Measurements from ENCODE around the gene CBR4.
"Not testable (repeated sequence)": the region's sequence is repeated elsewhere in the genome, so short reads cannot be mapped to it uniquely, and the experiment has no call there.

CBR4 gene

DNA sequence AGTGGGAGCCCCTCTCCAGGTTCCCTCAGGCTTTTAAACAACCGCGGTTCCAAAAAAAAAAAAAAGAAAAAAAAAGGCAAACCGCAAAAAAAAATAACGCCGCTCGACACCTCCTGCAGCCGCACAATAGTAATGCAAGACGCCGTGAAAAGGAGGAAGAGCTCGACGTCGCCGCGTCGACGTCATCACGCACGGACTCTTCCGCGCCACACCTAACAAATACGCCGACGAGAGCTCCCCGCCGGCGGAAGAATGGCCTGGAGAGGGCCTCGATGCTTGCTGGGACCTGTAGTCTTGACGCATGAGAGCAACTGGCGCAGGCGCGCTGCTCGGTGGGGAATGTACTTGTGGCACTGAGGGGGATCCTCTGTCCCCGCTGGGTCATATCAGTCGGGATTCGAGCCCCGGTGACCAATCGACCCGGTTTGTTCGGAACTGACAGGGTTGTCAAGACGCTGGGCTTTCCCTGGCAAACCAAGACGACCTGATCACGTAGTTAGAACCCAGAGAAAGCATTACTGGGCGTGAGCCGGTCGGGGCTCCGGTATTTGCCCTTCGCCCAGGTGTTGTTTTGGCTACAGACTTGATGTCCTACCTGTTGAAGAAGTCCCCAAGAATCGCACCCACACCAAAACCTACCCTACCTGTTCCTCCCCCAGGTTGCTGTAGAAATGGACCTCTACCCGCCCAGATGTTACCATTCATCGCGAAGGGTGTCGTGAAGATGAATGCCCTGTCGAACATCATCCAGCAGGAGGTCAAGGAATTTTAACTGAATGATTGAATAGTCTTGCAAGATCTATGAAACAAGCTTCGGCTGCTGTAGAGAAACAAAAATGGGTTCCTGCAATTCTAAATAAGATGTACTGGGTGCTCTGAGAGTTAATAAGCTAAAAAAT lies at the start of gene CBR4:
CBR4 (minus strand) TSS at position 131 of the 899 bp plus-strand sequence. CDS start 166 bp downstream, outside the sequence.
- peak; percentile 99 for DNase-seq (ENCODE audit: low spot score)

DNA sequence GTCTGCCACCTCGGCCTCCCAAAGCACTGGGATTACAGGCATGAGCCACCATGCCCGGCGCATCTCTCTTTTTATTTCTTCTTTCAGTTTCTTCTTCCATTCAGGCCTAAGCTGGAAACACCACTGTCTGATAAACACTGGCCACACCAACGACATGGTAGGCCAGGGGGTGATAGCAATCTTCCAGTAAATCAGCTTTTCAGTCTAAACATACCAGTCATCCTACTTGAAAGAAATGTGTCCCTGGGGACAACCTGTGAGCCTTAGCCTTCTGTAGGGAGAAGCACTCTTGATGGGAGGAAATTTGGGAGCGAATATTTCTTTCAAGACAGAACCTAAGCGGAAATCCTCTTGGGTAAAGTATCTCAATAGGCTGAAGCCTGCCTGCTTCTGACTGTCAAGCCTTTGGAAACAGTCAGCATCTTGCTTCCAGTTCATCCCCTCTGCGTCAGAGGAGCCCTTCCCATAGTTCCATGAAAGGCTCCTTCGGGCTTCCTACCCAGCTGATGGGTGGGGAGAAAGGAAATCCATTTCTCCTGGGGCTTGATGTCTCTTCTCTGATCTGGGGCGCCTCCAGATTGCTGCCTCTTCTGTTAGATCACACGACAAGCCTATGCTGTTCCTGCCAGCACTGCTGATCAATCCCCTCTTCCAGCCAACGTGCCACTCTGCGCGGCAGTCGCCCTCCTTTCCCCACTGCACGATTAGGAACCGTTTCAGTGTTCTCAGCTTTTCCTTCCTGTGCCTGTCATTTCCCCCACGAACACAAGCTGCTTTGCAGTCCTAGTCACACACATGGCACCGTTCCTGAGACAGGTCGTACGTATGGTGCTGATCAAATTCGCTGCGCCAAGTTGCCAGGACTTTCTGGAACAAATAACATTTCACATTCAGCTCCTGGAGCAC lies 49.5 kb upstream of the CBR4 start:
- DNase-seq (ENCODE audit: low spot score), result no peak

DNA sequence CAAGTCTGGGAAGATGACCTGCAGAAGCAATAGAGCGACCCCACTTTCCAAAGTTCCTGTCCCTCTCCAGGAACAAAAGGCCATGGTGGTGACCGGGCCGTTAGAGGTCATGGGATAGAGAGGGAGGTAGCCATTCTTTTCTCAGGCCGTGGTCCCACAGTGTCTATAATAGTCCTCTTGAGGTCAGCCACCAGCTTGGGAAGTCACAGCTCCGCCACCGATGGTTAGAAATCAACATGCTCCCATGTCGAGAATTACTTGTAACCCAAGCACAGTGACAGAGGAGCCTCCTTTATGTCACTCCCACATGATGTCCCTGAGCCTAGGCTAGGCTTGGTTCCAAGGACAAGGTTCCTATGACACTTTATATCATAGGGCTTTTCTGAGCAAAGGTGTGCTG lies 48.3 kb upstream of the CBR4 start:
- DNase-seq (ENCODE audit: low spot score), result no peak

DNA sequence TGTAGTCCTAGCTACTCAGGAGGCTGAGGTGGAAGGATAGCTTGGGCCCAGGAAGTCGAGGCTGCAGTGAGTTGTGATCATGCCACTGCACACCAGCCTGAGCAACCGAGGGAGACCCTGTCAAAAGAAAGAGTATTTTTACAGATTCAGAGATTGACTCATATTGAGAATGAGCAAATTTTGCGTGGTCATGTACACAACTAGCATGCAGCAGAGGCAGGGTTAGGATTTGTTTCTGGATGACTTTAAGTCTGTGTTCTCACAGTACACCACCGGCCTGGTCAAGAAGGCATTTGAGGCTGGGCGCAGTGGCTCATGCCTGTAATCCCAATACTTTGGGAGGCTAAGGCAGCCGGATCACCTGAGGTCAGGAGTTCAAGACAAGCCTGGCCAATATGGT lies 44.8 kb upstream of the CBR4 start:
- no peak for DNase-seq (ENCODE audit: low spot score)

DNA sequence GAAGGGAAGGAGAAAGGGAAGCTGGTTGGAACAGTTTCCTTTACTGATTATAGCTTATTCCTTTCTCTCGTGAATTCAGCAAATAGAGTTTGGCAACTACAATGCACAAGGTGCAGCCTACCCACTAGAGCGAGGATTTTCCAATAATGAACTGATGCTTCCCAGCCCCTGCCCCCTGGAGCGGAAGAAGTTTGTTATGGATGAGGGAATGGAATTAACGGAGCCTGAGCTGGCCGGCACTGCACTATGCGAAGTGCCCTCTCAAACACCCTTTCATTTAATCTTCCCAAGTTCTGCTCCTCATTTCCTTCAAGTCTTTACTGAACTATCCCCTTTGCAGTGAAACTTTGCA lies 42.5 kb upstream of the CBR4 start:
- no peak for DNase-seq (ENCODE audit: low spot score)

DNA sequence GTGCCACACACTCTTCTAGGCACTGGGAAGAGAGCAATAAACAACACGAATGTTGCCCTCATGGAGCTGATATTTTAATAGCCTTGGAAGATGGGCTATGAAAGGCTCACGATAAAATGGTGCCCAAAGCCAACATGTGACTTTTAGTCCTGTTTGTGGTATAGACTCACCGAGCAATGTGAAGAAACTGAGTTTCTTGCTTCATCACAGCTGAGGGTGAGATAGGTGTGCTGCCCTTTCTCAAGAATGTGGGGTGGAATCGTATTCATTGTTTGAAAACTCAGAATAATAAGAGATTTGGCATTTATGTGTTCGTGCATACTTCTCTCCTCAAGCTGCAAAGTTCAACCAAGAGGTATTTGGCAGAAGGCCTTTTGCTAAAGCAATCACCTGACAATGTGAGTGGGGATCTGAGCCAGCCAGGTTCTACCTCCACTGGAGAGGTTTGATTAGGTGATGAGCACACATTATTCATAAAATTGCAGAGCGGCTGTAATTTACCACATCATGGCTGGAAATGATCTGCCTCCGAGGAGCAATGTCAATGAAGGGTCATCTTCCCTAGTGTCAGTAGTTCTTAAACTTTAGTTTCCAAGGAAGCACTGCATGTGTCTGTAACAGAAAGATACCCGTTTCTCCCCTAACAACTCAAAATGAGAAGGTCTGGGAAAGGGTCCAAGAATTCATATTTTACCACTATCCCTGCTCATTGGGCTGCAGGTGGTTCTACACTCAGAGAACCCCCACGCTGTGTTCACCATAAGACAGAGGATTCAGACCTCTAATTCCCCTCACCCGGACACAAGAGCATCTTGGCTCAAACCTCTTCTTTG lies 41.9 kb upstream of the CBR4 start:
- no peak for DNase-seq (ENCODE audit: low spot score)

DNA sequence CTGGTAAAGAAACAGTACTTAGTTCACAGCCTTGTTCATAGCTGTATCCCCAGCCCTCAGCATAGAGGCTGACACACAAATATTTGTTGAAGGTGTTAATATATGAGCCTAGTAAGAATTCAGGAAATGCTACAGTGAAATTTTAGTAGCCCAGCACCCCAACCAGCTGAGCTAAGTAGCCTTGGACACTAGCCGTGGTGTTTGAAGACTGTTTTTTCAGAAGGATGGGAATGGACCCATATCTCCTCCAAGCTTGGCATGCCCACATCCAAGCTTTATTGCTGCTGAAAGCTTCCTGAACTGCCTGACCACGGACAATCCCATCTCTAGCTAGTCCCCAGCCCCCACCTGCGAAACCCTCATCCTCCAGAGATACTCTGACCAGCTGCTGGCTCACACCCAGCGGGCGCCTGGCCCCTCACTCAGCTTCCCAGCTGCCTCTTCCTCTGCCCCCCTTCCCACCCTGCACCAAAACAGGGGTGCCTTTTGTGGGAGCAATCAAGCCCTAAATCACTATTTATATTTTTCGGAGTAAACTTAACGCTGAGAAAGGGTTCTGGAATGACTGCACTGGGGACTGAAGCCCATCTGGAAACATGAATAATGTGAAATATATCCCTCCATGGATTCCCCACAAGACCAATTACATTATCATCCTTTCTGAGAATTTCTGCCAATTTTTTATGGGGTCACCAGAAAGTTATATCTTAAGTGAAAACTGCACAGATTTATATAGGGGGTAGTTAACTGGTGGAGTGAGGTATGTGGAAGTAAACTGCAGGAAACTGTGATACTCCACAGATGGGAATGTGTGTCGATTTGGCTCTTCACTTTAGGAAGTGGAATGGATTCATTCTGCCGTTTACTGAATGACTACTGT lies 41.1 kb upstream of the CBR4 start:
- no peak for DNase-seq (ENCODE audit: low spot score)

DNA sequence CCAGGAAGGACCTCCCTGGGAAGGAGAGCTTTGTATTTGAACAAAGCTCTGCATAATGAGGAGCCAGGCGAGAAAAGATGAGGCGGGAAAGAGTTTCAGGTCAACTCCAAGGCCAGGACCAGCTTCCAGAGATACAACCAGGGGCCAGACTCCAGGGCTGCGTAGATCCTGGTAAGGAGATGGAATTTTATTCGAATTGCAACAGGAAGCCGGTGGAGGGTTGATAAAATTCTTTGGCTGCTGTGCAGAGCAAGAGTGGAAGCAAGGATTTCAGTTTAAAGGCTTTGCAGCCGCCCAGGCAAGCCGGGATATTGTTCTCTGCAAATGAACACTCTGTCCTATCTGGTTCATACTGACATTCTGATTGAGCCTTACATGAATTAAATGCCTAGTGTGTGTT lies 40.2 kb upstream of the CBR4 start:
- DNase-seq (ENCODE audit: low spot score), result no peak

DNA sequence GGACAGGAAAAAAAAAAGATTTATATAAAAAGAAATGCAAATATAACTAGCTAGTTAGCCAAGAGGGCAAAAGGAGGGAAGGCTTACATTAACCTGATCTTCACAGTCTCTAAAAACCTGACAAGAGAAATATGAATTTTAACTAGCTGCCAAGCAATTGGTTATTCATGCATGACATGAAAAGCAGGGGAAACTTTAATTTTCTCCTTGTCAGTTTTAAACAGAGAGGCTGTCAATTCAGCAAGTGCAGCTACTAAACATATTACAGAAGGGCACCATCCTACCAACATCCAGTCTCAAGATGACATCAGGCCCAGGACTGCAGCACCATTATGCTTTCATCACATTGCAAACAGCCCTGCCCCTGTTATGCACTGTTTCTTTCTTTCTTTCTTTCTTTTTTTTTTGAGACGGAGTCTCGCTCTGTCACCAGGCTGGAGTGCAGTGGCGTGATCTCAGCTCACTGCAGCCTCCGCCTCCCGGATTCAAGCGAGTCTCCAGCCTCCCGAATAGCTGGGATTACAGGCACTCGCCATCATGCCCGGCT lies 38.9 kb upstream of the CBR4 start:
- DNase-seq (ENCODE audit: low spot score), result no peak

DNA sequence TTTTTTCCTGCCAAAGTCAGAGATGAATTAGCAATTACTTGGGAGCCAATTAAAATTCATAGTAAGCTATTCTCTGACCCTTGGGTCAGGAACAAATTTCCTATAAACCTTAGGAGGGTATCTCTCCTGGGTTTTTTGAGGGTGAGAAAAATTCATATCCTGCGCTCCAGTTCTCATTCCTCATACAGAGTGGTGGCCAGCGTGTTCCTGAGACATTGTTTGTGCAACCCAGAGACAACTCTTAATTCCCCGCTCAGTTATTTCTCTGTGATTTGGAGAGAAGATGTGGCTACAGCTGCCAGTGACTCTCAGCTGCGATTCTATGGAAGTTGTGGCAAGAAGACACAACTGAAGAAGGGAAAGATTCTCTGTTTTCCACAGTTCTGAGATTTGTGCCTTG lies 37.9 kb upstream of the CBR4 start:
- DNase-seq (ENCODE audit: low spot score), result no peak

DNA sequence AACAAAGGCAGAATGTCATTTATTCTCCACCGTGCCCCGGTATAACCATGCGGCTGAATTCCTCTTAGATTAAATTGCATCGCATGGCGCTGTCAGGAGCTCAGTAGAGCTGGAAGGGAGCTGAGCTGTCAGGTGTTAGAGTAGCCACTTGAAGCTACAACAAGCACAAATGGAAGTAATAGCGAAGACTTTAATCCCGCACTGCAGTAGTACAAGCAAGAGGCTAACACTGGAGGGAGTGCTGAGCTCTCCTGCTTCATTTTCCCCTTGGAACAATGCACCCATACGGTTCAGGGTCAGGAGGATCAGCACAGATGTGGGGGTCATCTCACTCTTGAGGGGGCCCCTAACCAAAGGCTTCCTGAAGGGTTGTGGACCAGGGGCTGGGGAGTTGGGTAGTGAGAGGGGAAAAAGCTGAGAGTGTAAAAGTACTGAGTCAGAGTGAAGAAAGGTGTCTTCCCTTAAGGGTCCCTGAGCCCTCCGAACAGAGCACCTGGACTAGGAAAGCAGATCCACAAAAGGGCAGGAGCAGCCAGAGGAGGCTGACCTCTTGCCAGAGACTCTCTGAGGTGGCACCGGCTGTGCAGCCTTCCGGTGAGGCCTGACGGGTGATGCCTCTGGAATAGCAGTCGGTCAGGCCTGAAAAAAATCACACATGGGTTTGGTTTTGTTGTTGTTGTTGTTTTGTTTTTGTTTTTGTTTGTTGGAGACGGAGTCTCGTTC lies 36.0 kb upstream of the CBR4 start:
- DNase-seq (ENCODE audit: low spot score), result no peak

DNA sequence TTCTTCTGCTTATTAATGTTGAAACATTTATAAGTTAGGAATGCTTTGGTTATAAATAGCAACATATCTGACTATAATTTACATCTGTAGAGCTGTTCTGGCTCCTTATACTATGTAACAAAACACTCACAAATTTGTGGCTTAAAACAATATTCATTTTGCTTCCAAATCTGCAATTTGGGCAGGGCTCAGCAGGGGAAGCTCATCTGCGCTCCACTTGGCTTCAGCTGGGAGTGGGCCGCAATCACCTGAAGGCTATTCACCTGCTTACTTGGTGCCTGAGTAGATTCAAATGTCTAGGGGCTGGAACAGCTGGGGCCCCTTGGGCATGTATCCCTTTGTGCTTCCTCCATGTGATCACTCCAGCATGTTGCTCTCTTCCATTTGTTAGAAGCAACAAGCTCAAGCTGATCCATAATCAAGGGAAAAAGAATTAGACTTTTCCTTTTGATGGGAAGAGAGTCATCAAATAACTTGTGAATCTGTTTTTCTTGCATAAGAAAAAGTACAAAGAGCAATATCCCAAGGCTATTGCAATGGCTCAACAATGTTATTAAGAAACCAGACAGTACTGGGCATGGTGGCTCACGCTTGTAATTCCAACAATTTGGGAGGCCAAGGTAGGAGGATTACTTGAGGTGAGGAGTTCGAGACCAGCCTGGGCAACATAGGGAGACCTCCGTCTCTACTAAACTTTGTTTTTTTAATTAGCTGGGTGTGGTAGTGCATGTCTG lies 34.8 kb upstream of the CBR4 start:
- DNase-seq (ENCODE audit: low spot score), result no peak

DNA sequence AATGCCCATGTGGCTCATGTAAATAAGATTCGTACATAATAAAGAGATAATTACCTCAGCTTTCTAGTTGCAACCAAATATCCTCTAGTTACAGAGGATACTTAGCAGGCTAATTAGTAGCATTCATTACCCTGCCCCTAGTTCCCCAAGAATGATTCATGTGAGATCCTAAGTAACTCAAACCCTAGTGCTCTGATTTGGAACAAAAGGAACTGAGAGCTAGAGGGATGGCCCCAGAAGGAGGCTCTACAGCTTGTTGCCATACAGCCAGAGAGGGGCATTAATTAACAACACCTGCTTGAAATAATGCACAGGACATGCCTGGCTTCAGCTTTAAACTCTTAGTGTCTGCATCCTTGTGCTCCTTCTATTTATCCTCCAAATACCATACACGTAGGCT lies 32.6 kb upstream of the CBR4 start:
- DNase-seq (ENCODE audit: low spot score), result no peak

DNA sequence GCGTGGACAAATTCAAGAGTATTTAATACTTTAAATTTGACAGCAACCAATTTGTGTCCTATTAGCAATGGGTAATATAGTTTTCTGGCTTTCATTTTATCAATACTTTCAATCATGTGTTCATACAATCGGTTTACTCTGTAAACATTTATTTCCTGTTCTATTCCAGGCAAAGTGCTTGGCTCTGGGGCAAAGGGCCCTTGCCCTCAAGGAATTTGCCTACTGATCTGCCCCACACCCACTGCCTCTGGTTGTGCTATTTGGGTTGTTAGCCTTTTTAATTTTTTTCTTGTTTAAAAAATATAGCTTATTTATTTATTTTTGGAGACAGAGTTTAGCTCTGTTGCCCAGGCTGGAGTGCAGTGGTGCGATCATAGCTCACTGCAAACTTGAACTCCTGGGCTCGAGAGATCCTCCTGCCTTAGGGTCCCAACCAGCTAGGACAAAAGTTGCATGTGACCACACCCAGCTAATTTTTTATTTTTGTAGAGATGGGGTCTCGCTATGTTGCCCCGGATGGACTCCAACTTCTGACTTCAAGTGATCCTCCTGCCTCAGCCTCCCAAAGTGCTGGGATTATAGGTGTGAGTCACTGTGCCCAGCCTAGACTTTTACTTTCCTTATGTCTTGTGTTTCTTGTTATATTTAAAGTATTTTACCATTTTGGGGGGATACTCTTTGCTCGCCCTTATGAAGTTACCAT lies 30.7 kb upstream of the CBR4 start:
- no peak for DNase-seq (ENCODE audit: low spot score)

DNA sequence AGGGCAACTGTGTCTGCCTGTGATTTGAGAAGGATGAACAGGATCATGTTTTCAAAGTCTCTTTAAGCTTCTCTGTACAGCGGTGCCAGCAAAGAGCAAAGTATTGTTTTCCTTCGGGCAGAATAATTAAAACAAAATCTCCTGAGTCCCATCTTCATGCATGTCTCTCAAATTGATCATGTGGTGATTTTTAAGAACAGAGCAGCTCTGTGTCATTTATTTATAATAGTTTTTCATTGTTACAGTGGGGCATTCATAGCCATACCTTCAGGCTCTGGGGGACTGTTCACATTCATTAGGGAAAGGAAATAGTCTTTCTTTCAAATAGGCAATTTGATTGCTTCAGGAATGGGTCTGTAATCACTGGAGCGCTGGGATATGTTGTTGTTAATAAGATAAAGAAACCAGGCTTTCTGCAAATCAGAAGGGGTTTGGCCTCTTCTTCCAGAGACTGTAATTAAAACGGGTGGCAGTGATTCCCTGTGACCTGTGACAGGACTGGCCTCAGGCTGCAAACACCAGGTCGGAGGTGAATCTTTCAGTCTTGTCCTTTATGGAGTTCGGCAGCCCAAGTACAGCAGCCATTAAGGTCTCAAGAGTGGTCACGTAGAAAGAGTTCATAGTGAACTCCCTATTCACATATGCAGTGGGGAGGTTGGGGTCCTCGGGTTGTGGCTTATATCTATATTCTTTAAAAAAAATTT lies 29.3 kb upstream of the CBR4 start:
- DNase-seq (ENCODE audit: low spot score), result no peak

DNA sequence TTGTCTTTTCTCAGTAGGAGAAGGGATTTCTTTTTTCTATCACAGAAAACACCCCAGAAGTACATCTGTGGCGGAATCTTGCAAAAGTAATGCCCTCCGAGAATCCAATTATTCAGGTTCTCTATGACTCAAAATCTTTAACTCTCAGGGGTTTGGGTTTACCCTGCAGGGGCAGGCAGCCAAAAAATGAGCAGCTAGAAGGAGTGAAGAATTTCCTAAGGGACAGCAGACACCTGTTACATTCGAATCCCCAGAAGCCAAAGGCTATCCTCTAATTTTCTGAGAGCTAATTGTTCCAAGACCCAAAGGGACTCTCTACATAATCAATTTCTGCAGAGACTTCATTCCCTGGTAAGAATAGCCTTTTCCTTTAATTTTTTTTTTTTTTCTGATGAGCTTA lies 27.5 kb upstream of the CBR4 start:
- DNase-seq (ENCODE audit: low spot score), result no peak

DNA sequence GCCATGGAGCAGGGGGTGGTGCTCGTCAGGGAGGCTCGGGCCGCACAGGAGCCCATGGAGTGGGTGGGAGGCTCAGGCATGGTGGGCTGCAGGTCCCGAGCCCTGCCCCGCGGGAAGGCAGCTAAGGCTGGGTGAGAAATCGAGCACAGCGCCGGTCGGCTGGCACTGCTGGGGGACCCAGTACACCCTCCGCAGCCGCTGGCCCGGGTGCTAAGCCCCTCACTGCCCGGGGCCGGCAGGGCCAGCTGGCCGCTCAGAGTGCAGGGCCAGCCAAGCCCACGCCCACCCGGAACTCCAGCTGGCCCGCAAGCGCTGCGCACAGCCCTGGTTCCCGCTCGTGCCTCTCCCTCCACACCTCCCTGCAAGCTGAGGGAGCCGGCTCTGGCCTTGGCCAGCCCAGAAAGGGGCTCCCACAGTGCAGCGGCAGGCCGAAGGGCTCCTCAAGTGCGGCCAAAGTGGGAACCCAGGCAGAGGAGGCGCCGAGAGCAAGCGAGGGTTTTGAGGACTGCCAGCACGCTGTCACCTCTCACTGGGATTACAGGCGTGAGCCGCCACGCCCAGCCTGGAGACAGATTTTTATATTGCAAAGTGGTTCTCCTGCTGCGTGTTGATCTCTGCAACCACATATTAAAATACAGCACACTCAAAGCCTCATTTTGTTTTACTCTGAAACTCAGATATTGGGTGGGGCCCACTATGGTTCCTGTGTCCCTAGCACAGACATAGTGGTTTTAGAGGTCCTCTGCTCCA lies 26.0 kb upstream of the CBR4 start:
- DNase-seq (ENCODE audit: low spot score), result not testable (repeated sequence)

Measured in putamen (tissue), 1 donor.